ENCODE data around the gene F2RL1.

DNA sequence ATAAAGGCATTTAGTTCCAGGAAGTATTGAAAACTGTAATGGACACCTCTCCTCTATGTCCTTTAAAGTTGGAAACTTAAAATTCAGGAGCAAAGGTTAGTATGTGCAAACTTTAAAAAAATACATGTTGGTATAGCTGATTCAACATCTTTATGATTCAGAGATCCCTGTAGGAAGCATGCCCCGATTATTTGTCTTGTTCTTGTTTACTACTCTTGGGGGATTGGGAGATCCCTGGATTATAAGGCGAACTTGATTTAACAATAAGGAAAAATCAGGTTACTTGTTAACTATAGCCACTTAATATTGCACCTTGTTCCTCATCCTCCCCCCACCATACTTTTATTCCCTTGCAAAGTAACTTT is 1.7 kb downstream of the F2RL1 start:
- TF ChIP-seq, protein P1, sequence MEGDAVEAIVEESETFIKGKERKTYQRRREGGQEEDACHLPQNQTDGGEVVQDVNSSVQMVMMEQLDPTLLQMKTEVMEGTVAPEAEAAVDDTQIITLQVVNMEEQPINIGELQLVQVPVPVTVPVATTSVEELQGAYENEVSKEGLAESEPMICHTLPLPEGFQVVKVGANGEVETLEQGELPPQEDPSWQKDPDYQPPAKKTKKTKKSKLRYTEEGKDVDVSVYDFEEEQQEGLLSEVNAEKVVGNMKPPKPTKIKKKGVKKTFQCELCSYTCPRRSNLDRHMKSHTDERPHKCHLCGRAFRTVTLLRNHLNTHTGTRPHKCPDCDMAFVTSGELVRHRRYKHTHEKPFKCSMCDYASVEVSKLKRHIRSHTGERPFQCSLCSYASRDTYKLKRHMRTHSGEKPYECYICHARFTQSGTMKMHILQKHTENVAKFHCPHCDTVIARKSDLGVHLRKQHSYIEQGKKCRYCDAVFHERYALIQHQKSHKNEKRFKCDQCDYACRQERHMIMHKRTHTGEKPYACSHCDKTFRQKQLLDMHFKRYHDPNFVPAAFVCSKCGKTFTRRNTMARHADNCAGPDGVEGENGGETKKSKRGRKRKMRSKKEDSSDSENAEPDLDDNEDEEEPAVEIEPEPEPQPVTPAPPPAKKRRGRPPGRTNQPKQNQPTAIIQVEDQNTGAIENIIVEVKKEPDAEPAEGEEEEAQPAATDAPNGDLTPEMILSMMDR (optimal IDR thresholded peaks at IDR 0.05 in 1 of 3, IDR thresholded peaks at IDR 0.05 in 1 of 3, conservative IDR thresholded peaks at IDR 0.05 in 1 of 3; ENCODE audit: extremely low read depth in 1 of 3, insufficient read depth in 2 of 3, low read length in 3 of 3): no peak
- no peak for TF ChIP-seq EZH2 (IDR thresholded peaks at IDR 0.05; ENCODE audit: low read length)
